IPS-NIHi11 (cell line): ENCODE measurements around the gene LRRFIP1.

Source experiments
- DNase-seq: peaks from one replicate; pipeline ENCODE4 v3.0.0; 2012; ENCODE audit warnings: mixed read lengths, low spot score

The LRRFIP1 gene

GRCh38 chr2:237723602-237724001 lies 96.2 kb downstream of the LRRFIP1 start:
- peak; percentile 58 for DNase-seq

GRCh38 chr2:237724811-237725478 lies 97.6 kb downstream of the LRRFIP1 start:
- no peak for DNase-seq

- no peak for DNase-seq
These were observed 98.3 kb downstream of the LRRFIP1 start for GRCh38 chr2:237725661-237726060.

GRCh38 chr2:237726401-237726830 lies 99.0 kb downstream of the LRRFIP1 start:
- DNase-seq = no peak

- no peak for DNase-seq
These were observed 100.0 kb downstream of the LRRFIP1 start for GRCh38 chr2:237727363-237727762.

- no peak for DNase-seq
These were observed 102.5 kb downstream of the LRRFIP1 start for GRCh38 chr2:237729681-237730475.

GRCh38 chr2:237731663-237732062 lies 104.3 kb downstream of the LRRFIP1 start:
- DNase-seq = peak; percentile 47

- DNase-seq = peak; percentile 33
These were observed 104.7 kb downstream of the LRRFIP1 start for GRCh38 chr2:237732070-237732469.

- DNase-seq = no peak
These were observed 105.5 kb downstream of the LRRFIP1 start for GRCh38 chr2:237732790-237733381.

- DNase-seq = peak; percentile 32
These were observed 106.4 kb downstream of the LRRFIP1 start for GRCh38 chr2:237733677-237734300.

- no peak for DNase-seq
These were observed 107.7 kb downstream of the LRRFIP1 start for GRCh38 chr2:237734905-237735623.

GRCh38 chr2:237735798-237736197 lies 108.4 kb downstream of the LRRFIP1 start:
- DNase-seq = no peak

- DNase-seq = no peak
These were observed 109.4 kb downstream of the LRRFIP1 start for GRCh38 chr2:237736783-237737182.

GRCh38 chr2:237737196-237737865 lies 109.9 kb downstream of the LRRFIP1 start:
- no peak for DNase-seq

GRCh38 chr2:237738255-237738654 lies 110.9 kb downstream of the LRRFIP1 start:
- DNase-seq = no peak

- peak; percentile 39 for DNase-seq
These were observed 111.7 kb downstream of the LRRFIP1 start for GRCh38 chr2:237739101-237739500.

- DNase-seq = no peak
These were observed 114.8 kb downstream of the LRRFIP1 start for GRCh38 chr2:237742191-237742590.

- DNase-seq = no peak
These were observed 115.2 kb downstream of the LRRFIP1 start for GRCh38 chr2:237742614-237743013.

GRCh38 chr2:237743024-237743423 lies 115.6 kb downstream of the LRRFIP1 start:
- no peak for DNase-seq

- no peak for DNase-seq
These were observed 116.3 kb downstream of the LRRFIP1 start for GRCh38 chr2:237743561-237744269.

GRCh38 chr2:237744270-237744612 lies 116.9 kb downstream of the LRRFIP1 start:
- no peak for DNase-seq
